ENCODE data around the gene ZNF729. TPM values are rescaled to one million over a fixed set of nuclear protein-coding genes. Genes with fewer than 3 reads are reported as not detected.
"Not testable (repeated sequence)": the region's sequence is repeated elsewhere in the genome, so short reads cannot be mapped to it uniquely, and the experiment has no call there.

The ZNF729 gene
- polyA plus RNA-seq, 1 experiment = not detected

- CTCF ChIA-PET = no interaction called here
- TF ChIP-seq CTCF (IDR thresholded peaks at IDR 0.05; ENCODE audit: low read depth, low read length) = no peak
- no peak overlapping the region for H3K4me3 ChIP-seq (ENCODE audit: low read depth, low read length)
- POLR2A ChIA-PET = no interaction called here
- peaks cover 58% of the 10 kb centered on the region for H3K9me3 ChIP-seq (ENCODE audit: control insufficient read depth, insufficient read depth, low read length)
- DNase-seq (ENCODE audit: low read depth, low spot score) = no peak
- H3K27ac ChIP-seq (ENCODE audit: low read depth, low read length) = no peak overlapping the region
- no peaks in the 10 kb centered on the region for H3K27me3 ChIP-seq (ENCODE audit: control insufficient read depth, insufficient read depth, low read length)
Observed at GRCh38 chr19:22261596-22261995, 24.6 kb upstream of the ZNF729 start.

- no peaks in the 10 kb centered on the region for H3K27me3 ChIP-seq (ENCODE audit: control insufficient read depth, insufficient read depth, low read length)
- no peak for TF ChIP-seq CTCF (IDR thresholded peaks at IDR 0.05; ENCODE audit: low read depth, low read length)
- no peak for DNase-seq (ENCODE audit: low read depth, low spot score)
- peaks cover 47% of the 10 kb centered on the region for H3K9me3 ChIP-seq (ENCODE audit: control insufficient read depth, insufficient read depth, low read length)
- no peak overlapping the region for H3K27ac ChIP-seq (ENCODE audit: low read depth, low read length)
- ChIA-PET CTCF (no interaction called here), POLR2A (no interaction called here)
- no peak overlapping the region for H3K4me3 ChIP-seq (ENCODE audit: low read depth, low read length)
Observed at GRCh38 chr19:22263121-22263520, 23.1 kb upstream of the ZNF729 start.

GRCh38 chr19:22321554-22321953, 35.3 kb downstream of the ZNF729 start:
- H3K27me3 ChIP-seq (ENCODE audit: control insufficient read depth, insufficient read depth, low read length); CTCF ChIA-PET; DNase-seq (ENCODE audit: low read depth, low spot score); H3K27ac ChIP-seq (ENCODE audit: low read depth, low read length); POLR2A ChIA-PET; H3K4me3 ChIP-seq (ENCODE audit: low read depth, low read length): not testable (repeated sequence)
- H3K9me3 ChIP-seq (ENCODE audit: control insufficient read depth, insufficient read depth, low read length) = peaks cover 41% of the 10 kb centered on the region

- CTCF ChIA-PET = no interaction called here
- H3K27ac ChIP-seq (ENCODE audit: low read depth, low read length) = no peak overlapping the region
- no peak for TF ChIP-seq CTCF (IDR thresholded peaks at IDR 0.05; ENCODE audit: low read depth, low read length)
- H3K27me3 ChIP-seq (ENCODE audit: control insufficient read depth, insufficient read depth, low read length) = no peaks in the 10 kb centered on the region
- H3K9me3 ChIP-seq (ENCODE audit: control insufficient read depth, insufficient read depth, low read length) = peaks cover 62% of the 10 kb centered on the region
- POLR2A ChIA-PET = no interaction called here
- H3K4me3 ChIP-seq (ENCODE audit: low read depth, low read length) = no peak overlapping the region
- no peak for DNase-seq (ENCODE audit: low read depth, low spot score)
Observed at GRCh38 chr19:22326219-22326618, 40.0 kb downstream of the ZNF729 start.

- Histone ChIP-seq H3K27me3 (ENCODE audit: control insufficient read depth, insufficient read depth, low read length) (no peaks in the 10 kb centered on the region), H3K27ac (ENCODE audit: low read depth, low read length) (no peak overlapping the region), H3K4me3 (ENCODE audit: low read depth, low read length) (no peak overlapping the region), H3K9me3 (ENCODE audit: control insufficient read depth, insufficient read depth, low read length) (peaks cover 52% of the 10 kb centered on the region)
- POLR2A ChIA-PET = no interaction called here
- CTCF ChIA-PET = no interaction called here
- DNase-seq (ENCODE audit: low read depth, low spot score) = no peak
- no peak for TF ChIP-seq CTCF (IDR thresholded peaks at IDR 0.05; ENCODE audit: low read depth, low read length)
Observed at GRCh38 chr19:22327321-22327720, 41.1 kb downstream of the ZNF729 start.

GRCh38 chr19:22331521-22331920, 45.3 kb downstream of the ZNF729 start:
- no peak for TF ChIP-seq CTCF (IDR thresholded peaks at IDR 0.05; ENCODE audit: low read depth, low read length)
- ChIA-PET CTCF (no interaction called here), POLR2A (no interaction called here)
- Histone ChIP-seq H3K9me3 (ENCODE audit: control insufficient read depth, insufficient read depth, low read length) (peaks cover 39% of the 10 kb centered on the region), H3K27ac (ENCODE audit: low read depth, low read length) (no peak overlapping the region), H3K4me3 (ENCODE audit: low read depth, low read length) (no peak overlapping the region), H3K27me3 (ENCODE audit: control insufficient read depth, insufficient read depth, low read length) (no peaks in the 10 kb centered on the region)
- no peak for DNase-seq (ENCODE audit: low read depth, low spot score)

Measured in AG04450 (cell line).